ENCODE data around the gene ZDHHC12.
A peak's percentile ranks its signal among the peaks of the same experiment; 100 is the strongest.

ZDHHC12 gene

GRCh38 chr9:128684325-128685199 is 39.4 kb downstream of the ZDHHC12 start:
- Histone ChIP-seq H3K9me3 (ENCODE audit: low read length) (no peaks in the 10 kb centered on the region), H3K4me1 (ENCODE audit: insufficient read depth, low read length) (peaks cover 31% of the 10 kb centered on the region), H3K36me3 (ENCODE audit: insufficient read depth, low read length) (no peaks in the 10 kb centered on the region), H3K4me3 (ENCODE audit: low read length) (peak overlapping the region; percentile 60), H2AFZ (ENCODE audit: low read depth, low read length) (peak overlapping the region; percentile 73), H3K27me3 (ENCODE audit: insufficient read depth, low read length) (no peaks in the 10 kb centered on the region)

DNA sequence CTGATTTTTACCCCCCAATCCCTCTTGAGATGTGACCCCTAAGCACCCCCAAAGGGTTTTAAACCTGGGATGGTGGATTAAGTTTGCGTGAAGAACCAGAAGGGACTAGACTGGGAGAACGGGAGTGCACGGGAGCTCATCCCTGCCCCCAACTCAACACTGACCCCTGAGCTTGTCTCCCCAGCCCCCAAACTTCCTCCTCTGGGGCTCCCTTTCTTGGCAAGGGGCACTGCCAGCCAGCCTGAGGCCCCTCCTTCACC is 39.9 kb downstream of the ZDHHC12 start:
- no peaks in the 10 kb centered on the region for H3K9me3 ChIP-seq (ENCODE audit: low read length)
- H3K4me3 ChIP-seq (ENCODE audit: low read length): peak overlapping the region; percentile 60
- peak overlapping the region; percentile 73 for H2AFZ ChIP-seq (ENCODE audit: low read depth, low read length)
- no peaks in the 10 kb centered on the region for H3K27me3 ChIP-seq (ENCODE audit: insufficient read depth, low read length)
- peaks cover 31% of the 10 kb centered on the region for H3K4me1 ChIP-seq (ENCODE audit: insufficient read depth, low read length)
- no peaks in the 10 kb centered on the region for H3K36me3 ChIP-seq (ENCODE audit: insufficient read depth, low read length)

DNA sequence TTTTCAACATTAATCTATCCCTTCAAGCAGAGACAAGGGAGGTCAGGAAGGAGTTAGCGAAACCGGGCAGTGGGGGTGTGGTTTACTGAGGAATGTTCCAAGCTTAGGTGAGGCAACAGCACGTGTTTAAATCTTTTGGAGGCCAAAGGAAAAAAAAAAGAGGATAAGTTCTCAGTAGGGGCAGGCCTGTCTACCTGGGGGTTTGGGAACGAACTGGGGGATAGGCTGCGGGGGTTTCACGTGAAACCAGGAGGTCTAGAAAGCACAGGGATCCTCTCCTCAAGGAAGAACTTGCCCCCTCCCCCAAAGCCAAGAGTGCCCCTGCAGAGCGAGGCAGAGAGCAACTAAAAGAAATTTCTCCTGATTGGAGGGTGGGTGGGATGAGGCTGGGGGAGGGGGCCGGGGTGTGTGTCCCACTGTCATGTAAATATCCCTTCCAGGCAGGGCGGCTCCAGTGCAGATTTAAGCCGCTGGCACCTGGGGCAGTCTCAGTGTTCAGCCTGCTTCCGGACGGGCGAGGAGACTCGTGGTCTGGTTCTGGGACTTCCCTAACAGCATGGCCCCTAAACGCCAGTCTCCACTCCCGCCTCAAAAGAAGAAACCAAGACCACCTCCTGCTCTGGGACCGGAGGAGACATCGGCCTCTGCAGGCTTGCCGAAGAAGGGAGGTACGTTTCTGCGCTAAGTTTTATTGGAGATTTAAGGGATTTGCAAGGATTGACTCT is 40.4 kb downstream of the ZDHHC12 start:
- peaks cover 29% of the 10 kb centered on the region for H3K4me1 ChIP-seq (ENCODE audit: insufficient read depth, low read length)
- H3K4me3 ChIP-seq (ENCODE audit: low read length): peak overlapping the region; percentile 60
- no peaks in the 10 kb centered on the region for H3K27me3 ChIP-seq (ENCODE audit: insufficient read depth, low read length)
- H2AFZ ChIP-seq (ENCODE audit: low read depth, low read length): peak overlapping the region; percentile 73
- no peaks in the 10 kb centered on the region for H3K36me3 ChIP-seq (ENCODE audit: insufficient read depth, low read length)
- H3K9me3 ChIP-seq (ENCODE audit: low read length): no peaks in the 10 kb centered on the region

DNA sequence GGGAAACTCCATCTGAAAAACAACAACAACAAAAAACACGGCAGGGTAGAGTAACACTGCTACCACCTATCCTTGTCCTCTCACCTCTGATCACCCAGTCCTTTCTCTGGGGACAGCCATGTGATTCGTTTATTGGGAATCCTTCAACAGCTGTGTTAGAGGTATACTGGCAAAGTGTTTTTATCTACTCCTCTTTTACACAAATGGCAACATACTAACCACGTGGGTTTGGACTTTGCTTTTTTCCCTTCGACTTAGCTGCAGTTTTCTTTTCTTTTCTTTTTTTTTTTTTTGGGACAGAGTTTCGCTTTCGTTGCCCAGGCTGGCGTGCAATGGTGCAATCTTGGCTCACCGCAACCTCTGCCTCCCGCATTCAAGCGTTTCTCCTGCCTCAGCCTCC is 46.1 kb downstream of the ZDHHC12 start:
- no peak overlapping the region for H3K4me3 ChIP-seq (ENCODE audit: low read length)
- no peaks in the 10 kb centered on the region for H3K9me3 ChIP-seq (ENCODE audit: low read length)
- no peak overlapping the region for H2AFZ ChIP-seq (ENCODE audit: low read depth, low read length)
- no peaks in the 10 kb centered on the region for H3K36me3 ChIP-seq (ENCODE audit: insufficient read depth, low read length)
- no peaks in the 10 kb centered on the region for H3K4me1 ChIP-seq (ENCODE audit: insufficient read depth, low read length)
- H3K27me3 ChIP-seq (ENCODE audit: insufficient read depth, low read length): no peaks in the 10 kb centered on the region

DNA sequence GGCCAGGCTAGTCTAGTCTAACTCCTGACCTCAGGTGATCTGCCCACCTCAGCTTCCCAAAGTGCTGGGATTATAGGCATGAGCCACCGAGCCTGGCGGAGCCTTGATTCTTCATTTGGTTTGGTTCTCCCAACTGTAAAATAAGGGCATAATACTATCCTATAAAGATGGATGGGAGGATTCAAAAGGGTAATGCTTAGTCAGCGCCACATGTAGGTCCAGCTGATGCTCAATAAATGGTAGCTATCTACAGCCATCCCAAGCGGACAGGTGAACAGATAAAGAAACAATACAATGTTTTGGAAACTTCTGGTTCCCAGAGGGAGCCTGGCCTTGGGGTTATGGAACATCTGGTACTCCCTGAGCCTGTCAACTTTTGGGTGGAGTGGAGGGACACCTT is 48.5 kb downstream of the ZDHHC12 start:
- Histone ChIP-seq H3K9me3 (ENCODE audit: low read length) (no peaks in the 10 kb centered on the region), H3K36me3 (ENCODE audit: insufficient read depth, low read length) (no peaks in the 10 kb centered on the region), H2AFZ (ENCODE audit: low read depth, low read length) (no peak overlapping the region), H3K4me1 (ENCODE audit: insufficient read depth, low read length) (no peaks in the 10 kb centered on the region), H3K4me3 (ENCODE audit: low read length) (no peak overlapping the region), H3K27me3 (ENCODE audit: insufficient read depth, low read length) (no peaks in the 10 kb centered on the region)
